SK-N-SH (cell line): ENCODE data around the gene LTV1.

Experiments used
- EZH2phosphoT487 ChIP-seq: fragments of 200-600 bp; sonication (generic); IDR thresholded peaks from 2 replicates; pipeline ENCODE4 v1.6.1; 2017; ENCODE audit warnings: low read depth, mixed run types, mild to moderate bottlenecking, antibody characterized with exemption, moderate library complexity, borderline replicate concordance
- FOXJ3 ChIP-seq: sonication (generic); formaldehyde crosslinking; IDR thresholded peaks from 2 replicates; pipeline ENCODE4 v1.5.1; 2020; ENCODE audit warnings: mild to moderate bottlenecking, missing genetic modification reagents
- GATA2 ChIP-seq: sonication (generic); formaldehyde crosslinking; IDR thresholded peaks from 2 replicates; pipeline ENCODE4 v1.5.0; 2020; ENCODE audit warnings: mild to moderate bottlenecking, missing genetic modification reagents
- MEF2A ChIP-seq: IDR thresholded peaks from 2 replicates; pipeline ENCODE4 v1.4.0; 2012; ENCODE audit warnings: low read depth, borderline replicate concordance
- POLR2AphosphoS5 ChIP-seq: IDR thresholded peaks from 2 replicates; pipeline ENCODE4 v1.6.1; 2012; ENCODE audit warnings: low read depth, low read length
- RAD21 ChIP-seq: IDR thresholded peaks from 2 replicates; pipeline ENCODE4 v1.6.1; 2012; ENCODE audit warnings: mild to moderate bottlenecking, low read length
- SIN3A ChIP-seq: IDR thresholded peaks from 2 replicates; pipeline ENCODE4 v1.6.1; 2012; ENCODE audit warnings: low read depth, mild to moderate bottlenecking, low read length, moderate library complexity, borderline replicate concordance

DNA sequence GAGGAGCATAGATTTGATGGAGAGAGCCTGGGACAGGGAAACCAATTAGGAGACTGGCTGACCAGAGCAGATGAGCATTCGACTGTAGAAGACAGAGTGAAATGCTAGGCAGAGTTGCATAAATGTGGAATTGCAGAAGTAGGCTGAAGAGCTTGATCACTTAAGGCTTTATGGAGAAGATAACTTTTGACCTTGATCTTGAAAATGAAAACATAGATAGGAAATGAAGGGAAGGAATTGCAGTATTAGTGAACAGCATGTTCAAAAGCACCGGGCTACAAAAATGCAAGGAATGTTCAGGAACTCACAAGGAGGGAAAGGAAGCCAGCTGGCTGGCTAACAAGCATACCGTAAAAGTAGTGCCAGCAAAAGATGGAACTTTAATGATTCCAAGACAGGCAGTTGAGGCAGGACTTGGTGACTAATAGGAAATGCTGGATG lies 20.5 kb upstream of the LTV1 start:
- TF ChIP-seq EZH2phosphoT487 = no peak
- no peak for TF ChIP-seq MEF2A
- TF ChIP-seq POLR2AphosphoS5 = no peak
- TF ChIP-seq FOXJ3 (CRISPR knock-in tag) = no peak
- TF ChIP-seq GATA2 (CRISPR knock-in tag) = no peak
- no peak for TF ChIP-seq SIN3A
- TF ChIP-seq RAD21 = no peak
